CD14-positive monocyte (primary cell): ENCODE data around the gene DUSP8. TPM values are rescaled to one million over a fixed set of nuclear protein-coding genes. Genes with fewer than 3 reads are reported as not detected.

ENCODE experiments used
- DNase-seq, 3 donors: peaks; one replicate each; pipeline ENCODE4 v3.0.0-alpha.2; 2011 to 2022
- H2AFZ ChIP-seq: 2 replicates; pipeline ENCODE4 v1.6.0; 2012; ENCODE audit warnings: mild to moderate bottlenecking, low read depth, low read length, inconsistent platforms; ENCODE audit not compliant: insufficient read depth, poor library complexity, severe bottlenecking
- H3K27ac ChIP-seq, 2 donors: 1 replicate in 1 of 2; 2 replicates in 1 of 2; pipeline ENCODE4 v1.5.1; 2012 to 2013; ENCODE audit warnings: low read length in 2 of 2, control low read depth in 1 of 2, inconsistent platforms in 1 of 2, low read depth in 1 of 2, mild to moderate bottlenecking in 1 of 2
- H3K27me3 ChIP-seq, 2 donors: one replicate each; pipeline versions ENCODE4 v1.6.0 to v1.6.1; 2011 to 2013; ENCODE audit warnings: low read length in 2 of 2; ENCODE audit not compliant: control insufficient read depth in 2 of 2, insufficient read depth in 2 of 2
- H3K36me3 ChIP-seq, 2 donors: replicated peaks in 1 of 2; 1 replicate in 1 of 2; 2 replicates in 1 of 2; pipeline versions ENCODE4 v1.5.1 to v1.6.1; 2012 to 2013; ENCODE audit warnings: low read length in 2 of 2, control low read depth in 1 of 2, inconsistent platforms in 1 of 2, mild to moderate bottlenecking in 1 of 2; ENCODE audit not compliant: insufficient read depth in 2 of 2, control insufficient read depth in 1 of 2
- H3K4me1 ChIP-seq, 2 donors: 1 replicate in 1 of 2; 2 replicates in 1 of 2; pipeline versions ENCODE4 v1.5.1 to v1.6.1; 2012 to 2013; ENCODE audit warnings: low read length in 2 of 2, control low read depth in 1 of 2, inconsistent platforms in 1 of 2, mild to moderate bottlenecking in 1 of 2, moderate library complexity in 1 of 2; ENCODE audit not compliant: insufficient read depth in 2 of 2, control insufficient read depth in 1 of 2
- H3K4me2 ChIP-seq: replicated peaks from 2 replicates; pipeline ENCODE3; 2012; ENCODE audit warnings: low read length, moderate library complexity, mild to moderate bottlenecking; ENCODE audit not compliant: poor library complexity, severe bottlenecking; ENCODE audit errors: extremely low read depth
- H3K4me3 ChIP-seq, 3 experiments: fragments of 200-600 bp in 1 of 3; sonication (generic) in 1 of 3; replicated peaks in 1 of 3; 1 replicate in 2 of 3; 2 replicates in 1 of 3; pipeline ENCODE4 v1.5.1; 2011 to 2013; ENCODE audit warnings: low read length in 3 of 3, mild to moderate bottlenecking in 3 of 3, control low read depth in 2 of 3, low read depth in 2 of 3, inconsistent platforms in 1 of 3, moderate library complexity in 1 of 3
- H3K79me2 ChIP-seq: 2 replicates; pipeline ENCODE4 v1.6.0; 2012; ENCODE audit warnings: mild to moderate bottlenecking, control low read depth, inconsistent platforms, low read length, moderate library complexity; ENCODE audit not compliant: insufficient read depth
- H3K9ac ChIP-seq: 2 replicates; pipeline ENCODE4 v1.6.0; 2017; ENCODE audit warnings: low read length, mild to moderate bottlenecking; ENCODE audit not compliant: insufficient read depth, poor library complexity, severe bottlenecking
- H3K9me3 ChIP-seq, 2 donors: replicated peaks in 1 of 2; 1 replicate in 1 of 2; 2 replicates in 1 of 2; pipeline versions ENCODE4 v1.5.1 to v1.6.1; 2012 to 2013; ENCODE audit warnings: low read length in 2 of 2, control low read depth in 1 of 2; ENCODE audit not compliant: control insufficient read depth in 1 of 2, insufficient read depth in 1 of 2
- H4K20me1 ChIP-seq: 2 replicates; pipeline ENCODE4 v1.6.0; 2012; ENCODE audit warnings: mild to moderate bottlenecking, low read length, control low read depth, moderate library complexity; ENCODE audit not compliant: insufficient read depth
- H3K27ac Mint-ChIP-seq, 7 donors: one replicate each; pipeline ENCODE4 v1.8.0; 2020; ENCODE audit warnings: mild to moderate bottlenecking in 7 of 7, mixed read lengths in 7 of 7, moderate library complexity in 6 of 7, inconsistent platforms in 2 of 7
- H3K27me3 Mint-ChIP-seq, 3 donors: one replicate each; pipeline ENCODE4 v1.8.0; 2021 to 2022; ENCODE audit warnings: low read depth in 3 of 3, mild to moderate bottlenecking in 3 of 3, mixed read lengths in 3 of 3, moderate library complexity in 3 of 3, inconsistent platforms in 1 of 3
- H3K36me3 Mint-ChIP-seq, 2 donors: one replicate each; pipeline ENCODE4 v1.8.0; 2020; ENCODE audit warnings: mixed read lengths in 2 of 2, inconsistent platforms in 1 of 2, mild to moderate bottlenecking in 1 of 2
- H3K4me1 Mint-ChIP-seq: one replicate; pipeline ENCODE4 v1.8.0; 2020; ENCODE audit warnings: mild to moderate bottlenecking, mixed read lengths
- H3K4me3 Mint-ChIP-seq, 2 donors: one replicate each; pipeline ENCODE4 v1.8.0; 2020; ENCODE audit warnings: mild to moderate bottlenecking in 2 of 2, mixed read lengths in 2 of 2, moderate library complexity in 1 of 2
- H3K9me3 Mint-ChIP-seq, 7 donors: one replicate each; pipeline ENCODE4 v1.8.0; 2020 to 2022; ENCODE audit warnings: mixed read lengths in 7 of 7, mild to moderate bottlenecking in 6 of 7, moderate library complexity in 6 of 7, inconsistent platforms in 2 of 7
- CTCF ChIP-seq: fragments of 200-600 bp; IDR thresholded peaks from one replicate; pipeline ENCODE4 v1.8.0; 2022; ENCODE audit warnings: antibody characterized with exemption, mild to moderate bottlenecking
- WGBS: methylation state at CpG from one replicate; pipeline ENCODE4 v1.1.5; 2013; ENCODE audit warnings: missing lambda C conversion rate; ENCODE audit not compliant: insufficient coverage; 5-methylcytosine and 5-hydroxymethylcytosine counted together
- intact Hi-C, 2 donors: fragments of 100-400 bp; cut with micrococcal nuclease; formaldehyde crosslinking; loops; one replicate each; pipeline versions ENCODE4 v1.15.0 to v1.15.1; 2023
- polyA plus RNA-seq, 3 donors: library from polyadenylated mRNA; depleted of rRNA in 1 of 3; unstranded in 2 of 3; stranded (reverse) in 1 of 3; fragments of 300-500 nt in 2 of 3; fragments of >200 nt in 1 of 3; fragmentation: Illumina TruSeq in 2 of 3; gene quantifications; 1 replicate in 2 of 3; 2 replicates in 1 of 3; pipeline ENCODE4 v1.2.3, GENCODE V29; 2012 to 2021

Gene DUSP8
- polyA plus RNA-seq, 3 donors: 0.61 TPM; not detected in 2

GRCh38 chr11:1546536-1547466 is 25.3 kb downstream of the DUSP8 start:
- Histone ChIP-seq H2AFZ (peak overlapping the region; percentile 29), H3K27ac (no peak overlapping the region), H3K4me2 (peak overlapping the region; percentile 62), H3K36me3 (no peaks in the 10 kb centered on the region), H3K79me2 (no peaks in the 10 kb centered on the region), H3K27me3 (peaks cover 20 to 55% of the 10 kb centered on the region in 2 donors), H3K4me1 (peaks cover 15 to 23% of the 10 kb centered on the region in 2 donors), H3K9me3 (peaks cover 0 to 7% of the 10 kb centered on the region in 2 donors), H4K20me1 (no peaks in the 10 kb centered on the region), H3K4me3 (peak overlapping the region in 1 of 3 experiments; percentile 47), H3K9ac (no peak overlapping the region)
- 1% methylated on average over 106 of the region's 106 CpGs for WGBS
- no peak overlapping the region for H3K27ac Mint-ChIP-seq
- peaks cover 46 to 68% (median 53%) of the 10 kb centered on the region in 3 donors for H3K27me3 Mint-ChIP-seq
- H3K36me3 Mint-ChIP-seq: no peaks in the 10 kb centered on the region
- DNase-seq: no peak
- peaks cover 9% of the 10 kb centered on the region for H3K4me1 Mint-ChIP-seq
- peaks cover 0 to 6% (median 3%) of the 10 kb centered on the region in 7 donors for H3K9me3 Mint-ChIP-seq
- intact Hi-C loops: no loop called here
- TF ChIP-seq CTCF: peak; percentile 63
- peak overlapping the region in 1 of 2 donors; percentile 80 for H3K4me3 Mint-ChIP-seq

- no peak overlapping the region for H2AFZ ChIP-seq
- H3K4me1 ChIP-seq: peaks cover 15 to 23% of the 10 kb centered on the region in 2 donors
- no peaks in the 10 kb centered on the region for H4K20me1 ChIP-seq
- Mint-ChIP-seq H3K27me3 (peaks cover 46 to 70% (median 53%) of the 10 kb centered on the region in 3 donors), H3K27ac (no peak overlapping the region), H3K9me3 (peaks cover 0 to 6% (median 3%) of the 10 kb centered on the region in 7 donors), H3K4me1 (peaks cover 9% of the 10 kb centered on the region), H3K36me3 (no peaks in the 10 kb centered on the region), H3K4me3 (peak overlapping the region in 1 of 2 donors; percentile 77)
- no peak overlapping the region for H3K4me2 ChIP-seq
- 19% methylated on average over 18 of the region's 18 CpGs for WGBS
- no peak overlapping the region for H3K4me3 ChIP-seq
- DNase-seq: no peak
- TF ChIP-seq CTCF: no peak
- H3K36me3 ChIP-seq: no peaks in the 10 kb centered on the region
- H3K9me3 ChIP-seq: peaks cover 0 to 7% of the 10 kb centered on the region in 2 donors
- no peaks in the 10 kb centered on the region for H3K79me2 ChIP-seq
- intact Hi-C loops: no loop called here
- H3K9ac ChIP-seq: no peak overlapping the region
- H3K27me3 ChIP-seq: peaks cover 20 to 57% of the 10 kb centered on the region in 2 donors
- no peak overlapping the region for H3K27ac ChIP-seq
These were observed 26.0 kb downstream of the DUSP8 start for GRCh38 chr11:1546077-1546535.
